ENCODE measurements around the gene CAPN15. TPM values are rescaled to one million over a fixed set of nuclear protein-coding genes. Genes with fewer than 3 reads are reported as not detected.

Gene CAPN15
- total and polyA plus RNA-seq, 4 donors = 15.3 to 33.9 (median 26.0) TPM

- no peak for DNase-seq
- no peaks in the 10 kb centered on the region for H3K27me3 ChIP-seq (ENCODE audit: control insufficient read depth in 1 of 2, insufficient read depth in 2 of 2, low read length in 1 of 2)
- H3K9me3 ChIP-seq (ENCODE audit: control insufficient read depth, low read length) = no peaks in the 10 kb centered on the region
- H3K27ac ChIP-seq (ENCODE audit: low read depth in 1 of 2, low read length in 2 of 2) = no peak overlapping the region
- intact Hi-C loops (cut with DNase I) = no loop called here
- H3K4me1 ChIP-seq (ENCODE audit: control insufficient read depth in 1 of 2, insufficient read depth in 2 of 2, low read length in 2 of 2) = no peaks in the 10 kb centered on the region
- H3K4me3 ChIP-seq (ENCODE audit: low read length in 2 of 2) = no peak overlapping the region
- WGBS, 2 donors = 67 to 71% methylated on average over 16 of the region's 16 CpGs
- no peaks in the 10 kb centered on the region for H3K36me3 ChIP-seq (ENCODE audit: control insufficient read depth in 1 of 2, insufficient read depth in 2 of 2, low read length in 1 of 2)
- no peak for ATAC-seq (ENCODE audit: low FRiP score)
These were observed 55.9 kb downstream of the CAPN15 start for GRCh38 chr16:583470-583814.

GRCh38 chr16:583815-584591 is 56.5 kb downstream of the CAPN15 start:
- no peak for DNase-seq
- intact Hi-C loops (cut with DNase I) = no loop called here
- Histone ChIP-seq H3K27ac (ENCODE audit: low read depth in 1 of 2, low read length in 2 of 2) (no peak overlapping the region), H3K36me3 (ENCODE audit: control insufficient read depth in 1 of 2, insufficient read depth in 2 of 2, low read length in 1 of 2) (no peaks in the 10 kb centered on the region), H3K9me3 (ENCODE audit: control insufficient read depth, low read length) (no peaks in the 10 kb centered on the region), H3K4me3 (ENCODE audit: low read length in 2 of 2) (no peak overlapping the region), H3K27me3 (ENCODE audit: control insufficient read depth in 1 of 2, insufficient read depth in 2 of 2, low read length in 1 of 2) (no peaks in the 10 kb centered on the region), H3K4me1 (ENCODE audit: control insufficient read depth in 1 of 2, insufficient read depth in 2 of 2, low read length in 2 of 2) (no peaks in the 10 kb centered on the region)
- 59% methylated on average over 34 to 38 of the region's 38 CpGs for WGBS, 2 donors
- ATAC-seq (ENCODE audit: low FRiP score) = no peak

- Histone ChIP-seq H3K9me3 (ENCODE audit: control insufficient read depth, low read length) (no peaks in the 10 kb centered on the region), H3K36me3 (ENCODE audit: control insufficient read depth in 1 of 2, insufficient read depth in 2 of 2, low read length in 1 of 2) (no peaks in the 10 kb centered on the region), H3K27ac (ENCODE audit: low read depth in 1 of 2, low read length in 2 of 2) (no peak overlapping the region), H3K27me3 (ENCODE audit: control insufficient read depth in 1 of 2, insufficient read depth in 2 of 2, low read length in 1 of 2) (no peaks in the 10 kb centered on the region), H3K4me1 (ENCODE audit: control insufficient read depth in 1 of 2, insufficient read depth in 2 of 2, low read length in 2 of 2) (no peaks in the 10 kb centered on the region), H3K4me3 (ENCODE audit: low read length in 2 of 2) (no peak overlapping the region)
- no peak for ATAC-seq (ENCODE audit: low FRiP score)
- intact Hi-C loops (cut with DNase I) = loop anchor here in 1 of 2 donors (5.0 kb wide), 1 partner anchor 52 kb away; the partner anchor contains the start of gene METTL26
- 14 to 19% methylated on average over 10 of the region's 10 CpGs for WGBS, 2 donors
- no peak for DNase-seq
These were observed 57.8 kb downstream of the CAPN15 start for GRCh38 chr16:585351-585750.

- DNase-seq = no peak
- no peaks in the 10 kb centered on the region for H3K4me1 ChIP-seq (ENCODE audit: control insufficient read depth in 1 of 2, insufficient read depth in 2 of 2, low read length in 2 of 2)
- ATAC-seq (ENCODE audit: low FRiP score) = no peak
- H3K9me3 ChIP-seq (ENCODE audit: control insufficient read depth, low read length) = no peaks in the 10 kb centered on the region
- H3K27me3 ChIP-seq (ENCODE audit: control insufficient read depth in 1 of 2, insufficient read depth in 2 of 2, low read length in 1 of 2) = no peaks in the 10 kb centered on the region
- H3K36me3 ChIP-seq (ENCODE audit: control insufficient read depth in 1 of 2, insufficient read depth in 2 of 2, low read length in 1 of 2) = no peaks in the 10 kb centered on the region
- 21 to 22% methylated on average over 16 of the region's 16 CpGs for WGBS, 2 donors
- intact Hi-C loops (cut with DNase I) = loop anchor here in 1 of 2 donors (5.0 kb wide), 1 partner anchor 51 kb away; the partner anchor contains the start of gene METTL26
- H3K4me3 ChIP-seq (ENCODE audit: low read length in 2 of 2) = no peak overlapping the region
- no peak overlapping the region for H3K27ac ChIP-seq (ENCODE audit: low read depth in 1 of 2, low read length in 2 of 2)
These were observed 58.6 kb downstream of the CAPN15 start for GRCh38 chr16:586047-586644.

- ATAC-seq (ENCODE audit: low FRiP score) (no peak), DNase-seq (no peak)
- Histone ChIP-seq H3K9me3 (ENCODE audit: control insufficient read depth, low read length) (no peaks in the 10 kb centered on the region), H3K4me3 (ENCODE audit: low read length in 2 of 2) (no peak overlapping the region), H3K36me3 (ENCODE audit: control insufficient read depth in 1 of 2, insufficient read depth in 2 of 2, low read length in 1 of 2) (no peaks in the 10 kb centered on the region), H3K27ac (ENCODE audit: low read depth in 1 of 2, low read length in 2 of 2) (no peak overlapping the region), H3K27me3 (ENCODE audit: control insufficient read depth in 1 of 2, insufficient read depth in 2 of 2, low read length in 1 of 2) (no peaks in the 10 kb centered on the region), H3K4me1 (ENCODE audit: control insufficient read depth in 1 of 2, insufficient read depth in 2 of 2, low read length in 2 of 2) (no peaks in the 10 kb centered on the region)
- 56 to 66% methylated on average over 14 of the region's 14 CpGs for WGBS, 2 donors
- intact Hi-C loops (cut with DNase I) = loop anchor here in 1 of 2 donors (5.0 kb wide), 1 partner anchor 50 kb away; the partner anchor contains the start of gene METTL26
These were observed 59.4 kb downstream of the CAPN15 start for GRCh38 chr16:586645-587590.

GRCh38 chr16:588639-588888 is 61.1 kb downstream of the CAPN15 start:
- Histone ChIP-seq H3K4me3 (ENCODE audit: low read length in 2 of 2) (peak overlapping the region; percentile 58 to 69), H3K36me3 (ENCODE audit: control insufficient read depth in 1 of 2, insufficient read depth in 2 of 2, low read length in 1 of 2) (no peaks in the 10 kb centered on the region), H3K27ac (ENCODE audit: low read depth in 1 of 2, low read length in 2 of 2) (peak overlapping the region; percentile 71 to 85), H3K27me3 (ENCODE audit: control insufficient read depth in 1 of 2, insufficient read depth in 2 of 2, low read length in 1 of 2) (no peaks in the 10 kb centered on the region), H3K4me1 (ENCODE audit: control insufficient read depth in 1 of 2, insufficient read depth in 2 of 2, low read length in 2 of 2) (no peaks in the 10 kb centered on the region), H3K9me3 (ENCODE audit: control insufficient read depth, low read length) (no peaks in the 10 kb centered on the region)
- intact Hi-C loops (cut with DNase I) = loop anchor here in 1 of 2 donors (5.0 kb wide), 1 partner anchor 49 kb away; the partner anchor contains the start of gene METTL26
- ATAC-seq (ENCODE audit: low FRiP score) (no peak), DNase-seq (peak in 1 of 2 donors; percentile 71)
- WGBS, 2 donors = 0% methylated on average over 21 of the region's 21 CpGs

- Histone ChIP-seq H3K27me3 (ENCODE audit: control insufficient read depth in 1 of 2, insufficient read depth in 2 of 2, low read length in 1 of 2) (no peaks in the 10 kb centered on the region), H3K9me3 (ENCODE audit: control insufficient read depth, low read length) (no peaks in the 10 kb centered on the region), H3K27ac (ENCODE audit: low read depth in 1 of 2, low read length in 2 of 2) (peak overlapping the region; percentile 71 to 87), H3K4me3 (ENCODE audit: low read length in 2 of 2) (peak overlapping the region; percentile 58 to 69), H3K4me1 (ENCODE audit: control insufficient read depth in 1 of 2, insufficient read depth in 2 of 2, low read length in 2 of 2) (no peaks in the 10 kb centered on the region), H3K36me3 (ENCODE audit: control insufficient read depth in 1 of 2, insufficient read depth in 2 of 2, low read length in 1 of 2) (no peaks in the 10 kb centered on the region)
- WGBS, 2 donors = 0 to 1% methylated on average over 79 to 107 of the region's 107 CpGs
- intact Hi-C loops (cut with DNase I) = loop anchor here in 1 of 2 donors (5.0 kb wide), 1 partner anchor 48 kb away; the partner anchor contains the start of gene METTL26
- peak; percentile 95 for ATAC-seq (ENCODE audit: low FRiP score)
- peak; percentile 98 to 99 for DNase-seq
These were observed 61.6 kb downstream of the CAPN15 start for GRCh38 chr16:588889-589657.

GRCh38 chr16:589658-590187 is 62.2 kb downstream of the CAPN15 start, which contains the start of gene RAB40C:
RAB40C (plus strand) TSS chr16:590066; CDS start chr16:590292, 226 bp downstream.
- DNase-seq = peak; percentile 100
- peak within 1 kb of the TSS; percentile 71 to 87 for H3K27ac ChIP-seq (ENCODE audit: low read depth in 1 of 2, low read length in 2 of 2)
- H3K36me3 ChIP-seq (ENCODE audit: control insufficient read depth in 1 of 2, insufficient read depth in 2 of 2, low read length in 1 of 2) = no peaks in the 10 kb centered on the region
- peak within 1 kb of the TSS; percentile 69 to 82 for H3K4me3 ChIP-seq (ENCODE audit: low read length in 2 of 2)
- intact Hi-C loops (cut with DNase I) = loop anchor here in 1 of 2 donors (5.0 kb wide), 1 partner anchor 48 kb away; the partner anchor contains the start of gene METTL26
- 0 to 1% methylated on average over 17 to 67 of the region's 67 CpGs for WGBS, 2 donors
- no peaks in the 10 kb centered on the region for H3K9me3 ChIP-seq (ENCODE audit: control insufficient read depth, low read length)
- ATAC-seq (ENCODE audit: low FRiP score) = peak; percentile 97
- no peaks in the 10 kb centered on the region for H3K27me3 ChIP-seq (ENCODE audit: control insufficient read depth in 1 of 2, insufficient read depth in 2 of 2, low read length in 1 of 2)
- no peaks in the 10 kb centered on the region for H3K4me1 ChIP-seq (ENCODE audit: control insufficient read depth in 1 of 2, insufficient read depth in 2 of 2, low read length in 2 of 2)

Measured in aorta (tissue), 5 donors.